ENCODE results near the gene PPP1CA. TPM values are rescaled to one million over a fixed set of nuclear protein-coding genes. Genes with fewer than 3 reads are reported as not detected.
A peak's percentile ranks its signal among the peaks of the same experiment; 100 is the strongest.

The PPP1CA gene
- total and polyA plus RNA-seq, 2 experiments from 2014 or later = 172 to 207 TPM

GRCh38 chr11:67369801-67370284 lies 31.8 kb downstream of the PPP1CA start:
- peaks cover 30% of the 10 kb centered on the region for H3F3A ChIP-seq (ENCODE audit: insufficient read depth)
- peaks cover 59% of the 10 kb centered on the region for H3K4me1 ChIP-seq (ENCODE audit: insufficient read depth)
- no peak for TF ChIP-seq EZH2 (IDR thresholded peaks at IDR 0.05; ENCODE audit: insufficient read depth, poor library complexity, severe bottlenecking)
- TF ChIP-seq EZH2phosphoT487 (IDR thresholded peaks at IDR 0.05; ENCODE audit: insufficient read depth, low read depth) = no peak
- in situ Hi-C loops (cut with MboI) = no loop called here
- peak overlapping the region; percentile 32 for H3K4me2 ChIP-seq (ENCODE audit: unreplicated experiment)
- peaks cover 80% of the 10 kb centered on the region for H3K79me2 ChIP-seq (ENCODE audit: insufficient read depth)
- peaks cover 9% of the 10 kb centered on the region; the same call in 1 of the 2 replicates for H3K36me3 ChIP-seq (ENCODE audit: low read depth)
- no peaks in the 10 kb centered on the region for H3K9me3 ChIP-seq (ENCODE audit: low read depth)
- DNase-seq = peak; percentile 52
- peak overlapping the region; percentile 100 for H3K9ac ChIP-seq
- 40 to 52% methylated on average over 10 to 12 of the region's 12 CpGs for WGBS, 2 experiments (ENCODE audit: low coverage in 1 of 2, low lambda C conversion rate in 2 of 2, missing lambda C conversion rate in 2 of 2)
- no peaks in the 10 kb centered on the region for H3K9me2 ChIP-seq (ENCODE audit: insufficient read depth)
- peaks cover 19% of the 10 kb centered on the region for H4K20me1 ChIP-seq (ENCODE audit: insufficient read depth)
- H2AFZ ChIP-seq = no peak overlapping the region
- peak overlapping the region; percentile 98 for H3K27ac ChIP-seq
- peak overlapping the region; percentile 81 for H3K4me3 ChIP-seq
- no peaks in the 10 kb centered on the region for H3K27me3 ChIP-seq (replicated peaks; ENCODE audit: insufficient read depth)

- 73 to 80% methylated on average over 8 of the region's 8 CpGs for WGBS, 2 experiments (ENCODE audit: low coverage in 1 of 2, low lambda C conversion rate in 2 of 2, missing lambda C conversion rate in 2 of 2)
- Histone ChIP-seq H3K9me2 (ENCODE audit: insufficient read depth) (no peaks in the 10 kb centered on the region), H3K4me2 (ENCODE audit: unreplicated experiment) (peak overlapping the region; percentile 32), H4K20me1 (ENCODE audit: insufficient read depth) (peaks cover 23% of the 10 kb centered on the region), H3K27me3 (replicated peaks; ENCODE audit: insufficient read depth) (no peaks in the 10 kb centered on the region), H3K9ac (peak overlapping the region; percentile 100), H2AFZ (no peak overlapping the region), H3K36me3 (ENCODE audit: low read depth) (peaks cover 14% of the 10 kb centered on the region; the same call in 1 of the 2 replicates), H3K27ac (peak overlapping the region; percentile 98), H3F3A (ENCODE audit: insufficient read depth) (peaks cover 35% of the 10 kb centered on the region), H3K4me3 (peak overlapping the region; percentile 81), H3K4me1 (ENCODE audit: insufficient read depth) (peaks cover 55% of the 10 kb centered on the region), H3K9me3 (ENCODE audit: low read depth) (no peaks in the 10 kb centered on the region), H3K79me2 (ENCODE audit: insufficient read depth) (peaks cover 86% of the 10 kb centered on the region)
- TF ChIP-seq EZH2phosphoT487 (IDR thresholded peaks at IDR 0.05; ENCODE audit: insufficient read depth, low read depth) (no peak), EZH2 (IDR thresholded peaks at IDR 0.05; ENCODE audit: insufficient read depth, poor library complexity, severe bottlenecking) (no peak)
- in situ Hi-C loops (cut with MboI) = no loop called here
- DNase-seq = peak; percentile 42
Observed at GRCh38 chr11:67369275-67369674, 32.4 kb downstream of the PPP1CA start.

- Histone ChIP-seq H3K27me3 (replicated peaks; ENCODE audit: insufficient read depth) (no peaks in the 10 kb centered on the region), H2AFZ (no peak overlapping the region), H3K36me3 (ENCODE audit: low read depth) (peaks cover 16% of the 10 kb centered on the region; the same call in 1 of the 2 replicates), H3K4me1 (ENCODE audit: insufficient read depth) (peaks cover 55% of the 10 kb centered on the region), H3K4me3 (no peak overlapping the region), H3K4me2 (ENCODE audit: unreplicated experiment) (no peak overlapping the region), H4K20me1 (ENCODE audit: insufficient read depth) (peaks cover 23% of the 10 kb centered on the region), H3K9me2 (ENCODE audit: insufficient read depth) (no peaks in the 10 kb centered on the region), H3K9me3 (ENCODE audit: low read depth) (no peaks in the 10 kb centered on the region), H3K9ac (0 out of 2 replicates have a peak overlapping the region, but pooled peaks have one; percentile 100), H3K79me2 (ENCODE audit: insufficient read depth) (peaks cover 92% of the 10 kb centered on the region), H3F3A (ENCODE audit: insufficient read depth) (peaks cover 36% of the 10 kb centered on the region), H3K27ac (peak overlapping the region; percentile 98)
- peak; percentile 27 for DNase-seq
- 83 to 86% methylated on average over 3 of the region's 3 CpGs for WGBS, 2 experiments (ENCODE audit: low coverage in 1 of 2, low lambda C conversion rate in 2 of 2, missing lambda C conversion rate in 2 of 2)
- TF ChIP-seq EZH2 (IDR thresholded peaks at IDR 0.05; ENCODE audit: insufficient read depth, poor library complexity, severe bottlenecking) = no peak
- TF ChIP-seq EZH2phosphoT487 (IDR thresholded peaks at IDR 0.05; ENCODE audit: insufficient read depth, low read depth) = no peak
- in situ Hi-C loops (cut with MboI) = no loop called here
Observed at GRCh38 chr11:67368621-67369020, 33.0 kb downstream of the PPP1CA start.

GRCh38 chr11:67367761-67368227 lies 33.9 kb downstream of the PPP1CA start:
- DNase-seq = peak; percentile 25
- H3K9me3 ChIP-seq (ENCODE audit: low read depth) = no peaks in the 10 kb centered on the region
- no peaks in the 10 kb centered on the region for H3K9me2 ChIP-seq (ENCODE audit: insufficient read depth)
- no peak for TF ChIP-seq EZH2phosphoT487 (IDR thresholded peaks at IDR 0.05; ENCODE audit: insufficient read depth, low read depth)
- no peak for TF ChIP-seq EZH2 (IDR thresholded peaks at IDR 0.05; ENCODE audit: insufficient read depth, poor library complexity, severe bottlenecking)
- H3K36me3 ChIP-seq (ENCODE audit: low read depth) = peaks cover 16% of the 10 kb centered on the region; the same call in 1 of the 2 replicates
- H4K20me1 ChIP-seq (ENCODE audit: insufficient read depth) = peaks cover 23% of the 10 kb centered on the region
- in situ Hi-C loops (cut with MboI) = no loop called here
- H3K4me2 ChIP-seq (ENCODE audit: unreplicated experiment) = peak overlapping the region; percentile 69
- H3K4me3 ChIP-seq = peak overlapping the region; percentile 21; the same call in 1 of the 2 replicates
- peaks cover 42% of the 10 kb centered on the region for H3F3A ChIP-seq (ENCODE audit: insufficient read depth)
- H3K79me2 ChIP-seq (ENCODE audit: insufficient read depth) = peaks cover 96% of the 10 kb centered on the region
- no peak overlapping the region for H3K9ac ChIP-seq
- 81 to 87% methylated on average over 5 to 7 of the region's 7 CpGs for WGBS, 2 experiments (ENCODE audit: low coverage in 1 of 2, low lambda C conversion rate in 2 of 2, missing lambda C conversion rate in 2 of 2)
- peaks cover 55% of the 10 kb centered on the region for H3K4me1 ChIP-seq (ENCODE audit: insufficient read depth)
- peak overlapping the region; percentile 98; the same call in 1 of the 2 replicates for H3K27ac ChIP-seq
- no peak overlapping the region for H2AFZ ChIP-seq
- no peaks in the 10 kb centered on the region for H3K27me3 ChIP-seq (replicated peaks; ENCODE audit: insufficient read depth)
